H9 (cell line): Measurements from ENCODE around the gene PXDN. TPM values are rescaled to one million over a fixed set of nuclear protein-coding genes. Genes with fewer than 3 reads are reported as not detected.

Experiments used
- DNase-seq: peaks from one replicate; pipeline ENCODE4 v3.0.0-alpha.2; 2017
- H2AFZ ChIP-seq: one replicate; pipeline ENCODE4 v1.6.1; 2013; ENCODE audit warnings: mild to moderate bottlenecking, low read length, control low read depth, moderate library complexity
- H2AK5ac ChIP-seq: 2 replicates; pipeline ENCODE4 v1.6.1; 2013; ENCODE audit warnings: low read length, control low read depth, mixed read lengths; ENCODE audit not compliant: insufficient read length
- H2BK120ac ChIP-seq: one replicate; pipeline ENCODE4 v1.6.1; 2013; ENCODE audit warnings: low read depth, mild to moderate bottlenecking, low read length, control low read depth, inconsistent platforms; ENCODE audit not compliant: poor library complexity, severe bottlenecking
- H2BK12ac ChIP-seq: 2 replicates; pipeline ENCODE4 v1.6.1; 2013; ENCODE audit warnings: low read length, control low read depth, mixed read lengths, low read depth; ENCODE audit not compliant: insufficient read length
- H2BK15ac ChIP-seq: 2 replicates; pipeline ENCODE4 v1.6.1; 2013; ENCODE audit warnings: low read depth, low read length, control low read depth
- H2BK20ac ChIP-seq: one replicate; pipeline ENCODE4 v1.6.1; 2013; ENCODE audit warnings: low read depth, mild to moderate bottlenecking, low read length, control low read depth, inconsistent platforms; ENCODE audit not compliant: poor library complexity, severe bottlenecking
- H2BK5ac ChIP-seq: 2 replicates; pipeline ENCODE4 v1.6.1; 2013; ENCODE audit warnings: low read length, control low read depth, mixed read lengths; ENCODE audit not compliant: insufficient read length
- H3K14ac ChIP-seq: 2 replicates; pipeline ENCODE4 v1.6.1; 2013; ENCODE audit warnings: low read length, control low read depth; ENCODE audit not compliant: insufficient read depth
- H3K18ac ChIP-seq: 2 replicates; pipeline ENCODE4 v1.6.1; 2013; ENCODE audit warnings: low read depth, mild to moderate bottlenecking, mixed read lengths, low read length, control low read depth; ENCODE audit not compliant: insufficient read length
- H3K23ac ChIP-seq: 2 replicates; pipeline ENCODE4 v1.6.1; 2013; ENCODE audit warnings: low read length, control low read depth, mixed read lengths, low read depth; ENCODE audit not compliant: insufficient read length
- H3K23me2 ChIP-seq: 2 replicates; pipeline ENCODE4 v1.6.1; 2013; ENCODE audit warnings: low read depth, mild to moderate bottlenecking, mixed read lengths, low read length, control low read depth; ENCODE audit not compliant: insufficient read length, poor library complexity, severe bottlenecking
- H3K27ac ChIP-seq: 2 replicates; pipeline ENCODE4 v1.5.1; 2013; ENCODE audit warnings: low read length, control low read depth, mixed read lengths, low read depth; ENCODE audit not compliant: insufficient read length
- H3K27me3 ChIP-seq: 2 replicates; pipeline ENCODE4 v1.6.1; 2013; ENCODE audit warnings: low read length, control low read depth, inconsistent platforms; ENCODE audit not compliant: insufficient read depth
- H3K4ac ChIP-seq: 2 replicates; pipeline ENCODE4 v1.6.1; 2013; ENCODE audit warnings: low read depth, mild to moderate bottlenecking, control low read depth, inconsistent platforms, low read length, moderate library complexity
- H3K4me1 ChIP-seq: 2 replicates; pipeline ENCODE4 v1.6.1; 2013; ENCODE audit warnings: low read length, control low read depth, inconsistent platforms; ENCODE audit not compliant: insufficient read depth
- H3K4me2 ChIP-seq: 2 replicates; pipeline ENCODE4 v1.6.1; 2013; ENCODE audit warnings: low read length, control low read depth, mixed read lengths; ENCODE audit not compliant: insufficient read length, insufficient read depth
- H3K56ac ChIP-seq: 2 replicates; pipeline ENCODE4 v1.6.1; 2013; ENCODE audit warnings: low read depth, mild to moderate bottlenecking, mixed read lengths, low read length, control low read depth; ENCODE audit not compliant: insufficient read length
- H3K79me1 ChIP-seq: 2 replicates; pipeline ENCODE4 v1.6.1; 2013; ENCODE audit warnings: low read depth, mild to moderate bottlenecking, moderate library complexity, low read length, control low read depth, inconsistent platforms; ENCODE audit not compliant: insufficient read depth, poor library complexity, severe bottlenecking
- H3K79me2 ChIP-seq: 2 replicates; pipeline ENCODE4 v1.6.1; 2013; ENCODE audit warnings: low read length, control low read depth, inconsistent platforms; ENCODE audit not compliant: insufficient read depth
- H3K9ac ChIP-seq: 2 replicates; pipeline ENCODE4 v1.6.1; 2013; ENCODE audit warnings: low read length, control low read depth, mixed read lengths; ENCODE audit not compliant: insufficient read length; ENCODE audit errors: extremely low read depth
- H3K9me3 ChIP-seq: one replicate; pipeline ENCODE4 v1.6.1; 2013; ENCODE audit warnings: low read depth, low read length, inconsistent platforms; ENCODE audit not compliant: control insufficient read depth
- H3T11ph ChIP-seq: one replicate; pipeline ENCODE4 v1.6.1; 2013; ENCODE audit warnings: mild to moderate bottlenecking, low read length, control low read depth, inconsistent platforms
- H4K20me1 ChIP-seq: one replicate; pipeline ENCODE4 v1.6.1; 2013; ENCODE audit not compliant: control insufficient read depth, insufficient read length, insufficient read depth
- H4K5ac ChIP-seq: 2 replicates; pipeline ENCODE4 v1.6.1; 2013; ENCODE audit warnings: low read depth, mild to moderate bottlenecking, mixed read lengths, low read length, control low read depth; ENCODE audit not compliant: insufficient read length
- H4K8ac ChIP-seq: replicated peaks from 2 replicates; pipeline ENCODE4 v1.6.1; 2013; ENCODE audit warnings: low read length, control low read depth, mixed read lengths, low read depth; ENCODE audit not compliant: insufficient read length
- H4K91ac ChIP-seq: 2 replicates; pipeline ENCODE4 v1.6.1; 2013; ENCODE audit warnings: low read depth, mild to moderate bottlenecking, moderate library complexity, mixed read lengths, low read length, control low read depth; ENCODE audit not compliant: insufficient read length
- H3K27ac Mint-ChIP-seq, 3 experiments: 2 replicates in 2 of 3; 3 replicates in 1 of 3; pipeline ENCODE4 v1.8.0; 2020 to 2021; ENCODE audit warnings: mixed read lengths in 3 of 3, mild to moderate bottlenecking in 1 of 3, moderate library complexity in 1 of 3
- H3K27me3 Mint-ChIP-seq: 2 replicates; pipeline ENCODE4 v1.8.0; 2021; ENCODE audit warnings: low read depth, mild to moderate bottlenecking, moderate library complexity, mixed read lengths
- H3K36me3 Mint-ChIP-seq, 3 experiments: 2 replicates in 2 of 3; 3 replicates in 1 of 3; pipeline ENCODE4 v1.8.0; 2020 to 2021; ENCODE audit warnings: low read depth in 3 of 3, mixed read lengths in 3 of 3; ENCODE audit not compliant: insufficient read depth in 1 of 3
- H3K4me1 Mint-ChIP-seq, 2 experiments: 2 replicates each; pipeline ENCODE4 v1.8.0; 2020; ENCODE audit warnings: mixed read lengths in 2 of 2
- H3K4me3 Mint-ChIP-seq, 2 experiments: 2 replicates in 1 of 2; 3 replicates in 1 of 2; pipeline ENCODE4 v1.8.0; 2020 to 2021; ENCODE audit warnings: mild to moderate bottlenecking in 2 of 2, mixed read lengths in 2 of 2, moderate library complexity in 1 of 2
- H3K9me3 Mint-ChIP-seq, 2 experiments: 2 replicates in 1 of 2; 3 replicates in 1 of 2; pipeline ENCODE4 v1.8.0; 2020; ENCODE audit warnings: mild to moderate bottlenecking in 2 of 2, mixed read lengths in 2 of 2, moderate library complexity in 1 of 2
- CTCF ChIP-seq: fragments of 200-600 bp; sonication (generic); conservative IDR thresholded peaks from 3 replicates; pipeline ENCODE4 v1.8.0; 2021; ENCODE audit warnings: antibody characterized with exemption, mild to moderate bottlenecking
- WGBS: extraction: QIAGEN DNeasy Blood & Tissue Kit; methylation state at CpG from one replicate; pipeline ENCODE4 v1.1.7; 2013; ENCODE audit warnings: missing lambda C conversion rate, low lambda C conversion rate, mixed read lengths; ENCODE audit not compliant: insufficient read length; ENCODE audit errors: extremely low coverage; 5-methylcytosine and 5-hydroxymethylcytosine counted together
- total RNA-seq: library from RNA; stranded (reverse); gene quantifications from 2 replicates; pipeline ENCODE4 v1.2.1, GENCODE V29; 2021

PXDN gene
- total RNA-seq, 1 experiment from 2014 or later = 146 TPM

GRCh38 chr2:1781291-1782080 is 37.2 kb upstream of the PXDN start:
- H3K4me3 Mint-ChIP-seq = no peak overlapping the region
- Histone ChIP-seq H3K27ac (no peak overlapping the region), H4K91ac (no peak overlapping the region), H3K23ac (no peak overlapping the region), H3K79me2 (no peaks in the 10 kb centered on the region), H3K4ac (no peak overlapping the region), H3K4me1 (no peaks in the 10 kb centered on the region), H4K20me1 (no peaks in the 10 kb centered on the region), H3K23me2 (no peaks in the 10 kb centered on the region), H2BK20ac (no peak overlapping the region), H4K8ac (no peak overlapping the region), H3K9ac (no peak overlapping the region), H2AFZ (no peak overlapping the region), H3K9me3 (no peaks in the 10 kb centered on the region), H4K5ac (no peak overlapping the region), H3K4me2 (no peak overlapping the region), H3T11ph (no peak overlapping the region), H2BK120ac (no peak overlapping the region), H3K79me1 (no peaks in the 10 kb centered on the region), H3K18ac (no peak overlapping the region), H3K14ac (no peak overlapping the region), H2BK15ac (no peak overlapping the region), H2BK12ac (no peak overlapping the region), H2BK5ac (no peak overlapping the region), H3K56ac (no peak overlapping the region), H2AK5ac (no peak overlapping the region), H3K27me3 (peaks cover 2% of the 10 kb centered on the region; the same call in 1 of the 2 replicates)
- no peak for DNase-seq
- peaks cover 10% of the 10 kb centered on the region for H3K27me3 Mint-ChIP-seq
- no peak for TF ChIP-seq CTCF
- H3K36me3 Mint-ChIP-seq = no peaks in the 10 kb centered on the region
- H3K9me3 Mint-ChIP-seq = no peaks in the 10 kb centered on the region
- H3K4me1 Mint-ChIP-seq = peaks cover 9 to 19% of the 10 kb centered on the region in 2 experiments
- no CpG with 5 or more reads among the region's 16 CpGs for WGBS
- no peak overlapping the region; a peak in 1 of 7 replicates for H3K27ac Mint-ChIP-seq
